Thoracic aorta (tissue), 2 donors: ENCODE data around the gene TNFRSF6B. TPM values are rescaled to one million over a fixed set of nuclear protein-coding genes. Genes with fewer than 3 reads are reported as not detected.

ENCODE experiments used
- ATAC-seq: fragments of 150-250 bp; one replicate; pipeline ENCODE4 v1.8.0; 2017; ENCODE audit warnings: low read depth; ENCODE audit not compliant: insufficient number of reproducible peaks, low FRiP score
- DNase-seq: peaks from one replicate; pipeline ENCODE4 v3.0.0-alpha.2; 2020; ENCODE audit warnings: low spot score
- H3K27ac ChIP-seq, 2 donors: fragments of 200-600 bp; sonication (generic); 1 replicate in 1 of 2; 2 replicates in 1 of 2; pipeline ENCODE4 v1.5.1; 2016; ENCODE audit warnings: mild to moderate bottlenecking in 2 of 2, moderate library complexity in 2 of 2
- H3K27me3 ChIP-seq: fragments of 200-600 bp; sonication (generic); replicated peaks from 2 replicates; pipeline ENCODE4 v1.6.0; 2016; ENCODE audit warnings: mild to moderate bottlenecking; ENCODE audit not compliant: insufficient read depth
- H3K36me3 ChIP-seq: fragments of 200-600 bp; sonication (generic); one replicate; pipeline ENCODE4 v1.5.1; 2016
- H3K4me1 ChIP-seq, 2 donors: fragments of 200-600 bp; sonication (generic); 1 replicate in 1 of 2; 2 replicates in 1 of 2; pipeline versions ENCODE4 v1.5.1 to v1.6.0; 2016; ENCODE audit warnings: low read depth in 2 of 2, mild to moderate bottlenecking in 1 of 2; ENCODE audit not compliant: control insufficient read depth in 1 of 2
- H3K4me3 ChIP-seq: fragments of 200-600 bp; sonication (generic); 2 replicates; pipeline ENCODE4 v1.5.1; 2016; ENCODE audit warnings: mild to moderate bottlenecking
- H3K9me3 ChIP-seq: fragments of 200-600 bp; sonication (generic); 2 replicates; pipeline ENCODE4 v1.5.1; 2016
- CTCF ChIP-seq: fragments of 200-600 bp; sonication (generic); IDR thresholded peaks from one replicate; pipeline ENCODE4 v1.5.1; 2019; ENCODE audit warnings: antibody characterized with exemption
- total RNA-seq, 2 donors: library from RNA; depleted of rRNA; stranded (reverse); fragments of >200 nt; gene quantifications; one replicate each; pipeline versions ENCODE4 v1.1.0 to v1.2.3, GENCODE V29; 2016

The TNFRSF6B gene
- total RNA-seq, 2 donors from 2014 or later: 32.9 to 98.9 TPM

GRCh38 chr20:63685269-63686026 lies 11.0 kb upstream of the TNFRSF6B start:
- Histone ChIP-seq H3K4me1 (peaks cover 17 to 52% of the 10 kb centered on the region in 2 donors), H3K4me3 (no peak overlapping the region), H3K27me3 (no peaks in the 10 kb centered on the region), H3K27ac (peak overlapping the region; percentile 30 to 61), H3K9me3 (no peaks in the 10 kb centered on the region), H3K36me3 (no peaks in the 10 kb centered on the region)
- DNase-seq (no peak), ATAC-seq (no peak)
- TF ChIP-seq CTCF: no peak

GRCh38 chr20:63686094-63686491 lies 10.4 kb upstream of the TNFRSF6B start:
- ATAC-seq (no peak), DNase-seq (no peak)
- Histone ChIP-seq H3K4me1 (peaks cover 17 to 49% of the 10 kb centered on the region in 2 donors), H3K9me3 (no peaks in the 10 kb centered on the region), H3K4me3 (no peak overlapping the region), H3K27me3 (no peaks in the 10 kb centered on the region), H3K27ac (peak overlapping the region; percentile 30 to 61), H3K36me3 (no peaks in the 10 kb centered on the region)
- TF ChIP-seq CTCF: no peak

- H3K4me3 ChIP-seq: peak overlapping the region; percentile 3
- no peaks in the 10 kb centered on the region for H3K9me3 ChIP-seq
- no peak for TF ChIP-seq CTCF
- peak overlapping the region; percentile 30 to 61 for H3K27ac ChIP-seq
- no peaks in the 10 kb centered on the region for H3K27me3 ChIP-seq
- peaks cover 13 to 42% of the 10 kb centered on the region in 2 donors for H3K4me1 ChIP-seq
- ATAC-seq (peak; percentile 7), DNase-seq (peak; percentile 55)
- H3K36me3 ChIP-seq: no peaks in the 10 kb centered on the region
Measured at GRCh38 chr20:63686492-63687321, 9.7 kb upstream of the TNFRSF6B start.

GRCh38 chr20:63687419-63688178 lies 8.9 kb upstream of the TNFRSF6B start:
- Histone ChIP-seq H3K36me3 (no peaks in the 10 kb centered on the region), H3K27me3 (no peaks in the 10 kb centered on the region), H3K4me3 (peak overlapping the region; percentile 3), H3K9me3 (no peaks in the 10 kb centered on the region), H3K4me1 (peaks cover 9 to 35% of the 10 kb centered on the region in 2 donors), H3K27ac (peak overlapping the region; percentile 30 to 61)
- TF ChIP-seq CTCF: no peak
- ATAC-seq (no peak), DNase-seq (no peak)
